Measurements from ENCODE around the gene EWSR1. TPM values are rescaled to one million over a fixed set of nuclear protein-coding genes. Genes with fewer than 3 reads are reported as not detected.

Gene EWSR1
- total and polyA plus RNA-seq, 2 of the 4 experiments (the other 2 are of a cell fraction): 243 to 518 TPM

- Histone ChIP-seq H3K9me3 (ENCODE audit: control insufficient read depth, insufficient read depth, low read length) (no peaks in the 10 kb centered on the region), H2AK5ac (ENCODE audit: low read depth, low read length) (no peak overlapping the region), H2BK20ac (ENCODE audit: low read depth, low read length) (no peak overlapping the region), H3K4me1 (ENCODE audit: control insufficient read depth, insufficient read depth, low read length) (no peaks in the 10 kb centered on the region), H3K27ac (ENCODE audit: insufficient read depth, low read length) (no peak overlapping the region), H3K4me2 (ENCODE audit: low read depth, low read length) (no peak overlapping the region), H4K20me1 (ENCODE audit: insufficient read depth, low read length) (peaks cover 11% of the 10 kb centered on the region; the same call in 1 of the 2 replicates), H3K4me3 (ENCODE audit: insufficient read depth, low read depth, low read length) (no peak overlapping the region), H2BK5ac (ENCODE audit: low read depth, low read length, poor library complexity, severe bottlenecking) (no peak overlapping the region), H3K23ac (ENCODE audit: low read depth, low read length) (no peak overlapping the region), H3K79me1 (ENCODE audit: low read depth in 1 of 2, low read length in 2 of 2) (no peaks in the 10 kb centered on the region), H3K4ac (ENCODE audit: low read depth, low read length) (no peak overlapping the region), H4K91ac (ENCODE audit: insufficient read depth, low read depth, low read length) (no peak overlapping the region), H3K18ac (ENCODE audit: low read depth, low read length) (no peak overlapping the region), H3K56ac (ENCODE audit: extremely low read depth, insufficient read depth, low read length) (no peak overlapping the region), H2BK120ac (ENCODE audit: low read depth, low read length) (no peak overlapping the region), H2AFZ (replicated peaks; ENCODE audit: low read length, poor library complexity) (no peak overlapping the region), H4K8ac (ENCODE audit: low read depth in 2 of 2, low read length in 2 of 2) (no peak overlapping the region), H4K5ac (ENCODE audit: low read depth, low read length) (no peak overlapping the region), H3K27me3 (ENCODE audit: control insufficient read depth, insufficient read depth, low read length) (no peaks in the 10 kb centered on the region), H2AK9ac (replicated peaks; ENCODE audit: low read depth, low read length, poor library complexity) (no peak overlapping the region), H3K9me1 (ENCODE audit: insufficient read depth, low read length) (no peaks in the 10 kb centered on the region), H3K9ac (ENCODE audit: low read depth, low read length) (no peak overlapping the region), H2BK15ac (ENCODE audit: low read depth, low read length) (no peak overlapping the region), H3K14ac (replicated peaks; ENCODE audit: low read depth, low read length) (no peak overlapping the region), H3K36me3 (ENCODE audit: control insufficient read depth, insufficient read depth, low read length) (peaks cover 56% of the 10 kb centered on the region)
- WGBS, 2 experiments (ENCODE audit: extremely low coverage in 2 of 2, insufficient read length in 1 of 2): no CpG with 5 or more reads among the region's 4 CpGs
- in situ Hi-C loops (cut with MboI; ENCODE audit: low sequenced_read_pairs) (no loop called here), dilution Hi-C loops (cut with HindIII; ENCODE audit: low sequenced_read_pairs, unreplicated experiment) (no loop called here), intact Hi-C loops (cut with micrococcal nuclease) (no loop called here)
- ATAC-seq (ENCODE audit: low read depth): no peak
- BruUV-seq (replicated peaks): no TSS peak
- TF ChIP-seq NFE2L2 (IDR thresholded peaks at IDR 0.05; ENCODE audit: low read depth, low read length) (no peak), CEBPB (IDR thresholded peaks at IDR 0.05; ENCODE audit: low read depth, low read length) (no peak), MAZ (IDR thresholded peaks at IDR 0.05; ENCODE audit: borderline replicate concordance, low read depth, low read length) (no peak), USF2 (IDR thresholded peaks at IDR 0.05; ENCODE audit: low read depth, low read length) (no peak), RCOR1 (IDR thresholded peaks at IDR 0.05; ENCODE audit: insufficient replicate concordance, low read length) (no peak), BHLHE40 (IDR thresholded peaks at IDR 0.05; ENCODE audit: low read depth, low read length) (no peak), FOS (IDR thresholded peaks at IDR 0.05; ENCODE audit: low read depth, low read length) (no peak), CHD1 (IDR thresholded peaks at IDR 0.05; ENCODE audit: low read depth, low read length) (no peak), RFX5 (IDR thresholded peaks at IDR 0.05; ENCODE audit: low read depth, low read length) (no peak), SMC3 (IDR thresholded peaks at IDR 0.05; ENCODE audit: low read depth, low read length) (no peak), MXI1 (IDR thresholded peaks at IDR 0.05; ENCODE audit: borderline replicate concordance, low read depth, low read length) (no peak), ELK1 (IDR thresholded peaks at IDR 0.05; ENCODE audit: borderline replicate concordance, low read depth, low read length) (no peak), RAD21 (IDR thresholded peaks at IDR 0.05; ENCODE audit: low read length) (no peak)
- CTCF ChIA-PET: no interaction called here
- no peak for DNase-seq
- POLR2A ChIA-PET (ENCODE audit: unreplicated experiment): no interaction called here
Observed at GRCh38 chr22:29346659-29347058, 78.6 kb downstream of the EWSR1 start.

Data from IMR-90 (cell line).